Measurements from ENCODE around the gene APLF. TPM values are rescaled to one million over a fixed set of nuclear protein-coding genes. Genes with fewer than 3 reads are reported as not detected.
A peak's percentile ranks its signal among the peaks of the same experiment; 100 is the strongest.

Gene APLF
- total and polyA plus RNA-seq, 7 donors, result 0.52 to 4.3 (median 2.8) TPM

- 73 to 81% (median 75%) methylated on average over 3 of the region's 3 CpGs for whole genome bisulfite sequencing, 3 donors
- H3K36me3 ChIP-seq (ENCODE audit: insufficient read depth in 1 of 2, low read depth in 1 of 2), result no peaks in the 10 kb centered on the region
- no peaks in the 10 kb centered on the region for H3K9me3 ChIP-seq
- DNase-seq (no peak), ATAC-seq (no peak)
- no peaks in the 10 kb centered on the region for H3K4me1 ChIP-seq
- no peak overlapping the region for H3K27ac ChIP-seq
- H3K4me3 ChIP-seq, result no peak overlapping the region
- no peaks in the 10 kb centered on the region for H3K27me3 ChIP-seq (ENCODE audit: insufficient read depth in 3 of 3, low read length in 2 of 3)
- TF ChIP-seq, protein P1, sequence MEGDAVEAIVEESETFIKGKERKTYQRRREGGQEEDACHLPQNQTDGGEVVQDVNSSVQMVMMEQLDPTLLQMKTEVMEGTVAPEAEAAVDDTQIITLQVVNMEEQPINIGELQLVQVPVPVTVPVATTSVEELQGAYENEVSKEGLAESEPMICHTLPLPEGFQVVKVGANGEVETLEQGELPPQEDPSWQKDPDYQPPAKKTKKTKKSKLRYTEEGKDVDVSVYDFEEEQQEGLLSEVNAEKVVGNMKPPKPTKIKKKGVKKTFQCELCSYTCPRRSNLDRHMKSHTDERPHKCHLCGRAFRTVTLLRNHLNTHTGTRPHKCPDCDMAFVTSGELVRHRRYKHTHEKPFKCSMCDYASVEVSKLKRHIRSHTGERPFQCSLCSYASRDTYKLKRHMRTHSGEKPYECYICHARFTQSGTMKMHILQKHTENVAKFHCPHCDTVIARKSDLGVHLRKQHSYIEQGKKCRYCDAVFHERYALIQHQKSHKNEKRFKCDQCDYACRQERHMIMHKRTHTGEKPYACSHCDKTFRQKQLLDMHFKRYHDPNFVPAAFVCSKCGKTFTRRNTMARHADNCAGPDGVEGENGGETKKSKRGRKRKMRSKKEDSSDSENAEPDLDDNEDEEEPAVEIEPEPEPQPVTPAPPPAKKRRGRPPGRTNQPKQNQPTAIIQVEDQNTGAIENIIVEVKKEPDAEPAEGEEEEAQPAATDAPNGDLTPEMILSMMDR (IDR thresholded peaks at IDR 0.05), result no peak
- intact Hi-C loops (cut with DNase I), result loop anchor here (5.0 to 10.0 kb wide), 2 partner anchors 58 to 470 kb away; no protein-coding TSS in a partner anchor
Observed at GRCh38 chr2:68454719-68455118, 12.7 kb upstream of the APLF start.

DNA sequence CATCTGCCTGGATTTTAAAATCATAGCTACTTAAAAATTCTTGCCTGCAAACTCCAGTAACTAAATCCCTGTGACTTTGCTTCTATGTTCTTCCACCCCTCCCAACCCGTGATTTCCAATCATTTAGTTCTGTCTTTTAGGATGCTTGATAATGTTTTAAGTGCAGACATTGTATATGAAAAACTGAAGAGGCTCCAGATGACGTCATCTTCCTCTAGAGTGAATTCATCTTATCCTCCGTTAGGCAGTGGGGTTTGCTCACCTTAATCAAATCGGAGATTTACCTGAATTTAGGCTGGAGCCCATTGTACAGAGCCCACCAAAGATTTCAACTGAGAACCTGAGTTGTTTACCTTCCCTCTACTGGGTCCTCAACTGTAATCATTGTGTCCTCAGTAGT, 11.2 kb upstream of the APLF start:
- intact Hi-C loops (cut with DNase I), result loop anchor here (5.0 to 10.0 kb wide), 2 partner anchors 56 to 469 kb away; no protein-coding TSS in a partner anchor
- Histone ChIP-seq H3K4me1 (no peaks in the 10 kb centered on the region), H3K27me3 (ENCODE audit: insufficient read depth in 3 of 3, low read length in 2 of 3) (no peaks in the 10 kb centered on the region), H3K27ac (no peak overlapping the region), H3K36me3 (ENCODE audit: insufficient read depth in 1 of 2, low read depth in 1 of 2) (no peaks in the 10 kb centered on the region), H3K4me3 (no peak overlapping the region), H3K9me3 (no peaks in the 10 kb centered on the region)
- no peak for ATAC-seq
- TF ChIP-seq, protein P1 (IDR thresholded peaks at IDR 0.05), result no peak
- 86 to 88% (median 87%) methylated on average over 4 of the region's 4 CpGs for WGBS, 3 donors
- no peak for DNase-seq

DNA sequence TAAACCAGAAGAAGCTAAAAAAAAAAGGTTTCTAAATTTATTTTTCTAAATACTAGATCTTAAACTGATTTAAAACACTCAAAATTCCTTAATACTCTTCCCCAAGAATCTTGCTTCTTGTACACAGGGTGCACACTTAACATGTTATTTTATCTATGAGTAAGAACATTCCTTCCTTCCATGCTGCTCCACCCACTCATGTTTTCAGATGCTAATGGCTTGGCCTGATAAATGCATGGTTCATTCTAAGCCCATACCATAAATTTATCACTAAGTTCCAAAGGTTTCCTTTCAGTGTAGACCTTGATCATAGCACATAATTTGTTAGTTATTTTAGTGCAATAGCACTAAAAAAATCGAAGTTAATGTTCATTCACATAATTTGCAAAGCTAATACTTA, 8.4 kb upstream of the APLF start:
- 58 to 76% (median 71%) methylated on average over 1 of the region's 1 CpG for WGBS, 3 donors
- intact Hi-C loops (cut with DNase I), result loop anchor here (5.0 to 10.0 kb wide), 2 partner anchors 53 to 466 kb away; no protein-coding TSS in a partner anchor

GRCh38 chr2:68463287-68463877, 4.0 kb upstream of the APLF start:
- intact Hi-C loops (cut with DNase I), result loop anchor here in 1 of 2 donors (5.0 kb wide), 1 partner anchor 254 kb away; no protein-coding TSS in a partner anchor

More for the DNA sequence above, 8.4 kb upstream of the APLF start:
- Histone ChIP-seq H3K27me3 (ENCODE audit: insufficient read depth in 3 of 3, low read length in 2 of 3) (no peaks in the 10 kb centered on the region), H3K4me1 (no peaks in the 10 kb centered on the region), H3K4me3 (no peak overlapping the region), H3K27ac (no peak overlapping the region), H3K9me3 (no peaks in the 10 kb centered on the region), H3K36me3 (ENCODE audit: insufficient read depth in 1 of 2, low read depth in 1 of 2) (no peaks in the 10 kb centered on the region)
- DNase-seq, result no peak
- no peak for ATAC-seq
- TF ChIP-seq, protein P1 (IDR thresholded peaks at IDR 0.05), result no peak

More at GRCh38 chr2:68463287-68463877, 4.0 kb upstream of the APLF start:
- 0 to 5% (median 1%) methylated on average over 1 of the region's 1 CpG for WGBS, 3 donors
- no peaks in the 10 kb centered on the region for H3K27me3 ChIP-seq (ENCODE audit: insufficient read depth in 3 of 3, low read length in 2 of 3)
- H3K4me3 ChIP-seq, result no peak overlapping the region
- H3K27ac ChIP-seq, result no peak overlapping the region
- H3K9me3 ChIP-seq, result no peaks in the 10 kb centered on the region
- peaks cover 0 to 14% of the 10 kb centered on the region in 2 donors for H3K36me3 ChIP-seq (ENCODE audit: insufficient read depth in 1 of 2, low read depth in 1 of 2)
- ATAC-seq (no peak), DNase-seq (no peak)
- TF ChIP-seq, protein P1 (IDR thresholded peaks at IDR 0.05), result peak; percentile 85
- H3K4me1 ChIP-seq, result peaks cover 8% of the 10 kb centered on the region

Measured in psoas muscle (tissue), 8 donors.